Endometrial microvascular endothelial cells (primary cell): ENCODE measurements around the gene SLC16A10. TPM values are rescaled to one million over a fixed set of nuclear protein-coding genes. Genes with fewer than 3 reads are reported as not detected.
"Not testable (repeated sequence)": the region's sequence is repeated elsewhere in the genome, so short reads cannot be mapped to it uniquely, and the experiment has no call there.

Experiments used
- in situ Hi-C: cut with HindIII; loops from 2 replicates; pipeline ENCODE4 v1.10.0; 2017; ENCODE audit warnings: low sequenced_read_pairs, low pct_unique_long_range_greater_than_20kb; ENCODE audit errors: inconsistent ontology term
- total RNA-seq: library from RNA; depleted of rRNA; stranded (reverse); fragments of >200 nt; gene quantifications from one replicate; pipeline ENCODE4 v1.2.3, GENCODE V29; 2015; ENCODE audit errors: inconsistent ontology term

The SLC16A10 gene
- total RNA-seq, 1 donor from 2014 or later: not detected

- in situ Hi-C loops: no loop called here
These were observed 34.6 kb downstream of the SLC16A10 start for GRCh38 chr6:111121789-111122350.

GRCh38 chr6:111122458-111123286 lies 35.4 kb downstream of the SLC16A10 start:
- in situ Hi-C loops: no loop called here

GRCh38 chr6:111124406-111124805 lies 37.1 kb downstream of the SLC16A10 start:
- in situ Hi-C loops: no loop called here

GRCh38 chr6:111129013-111129412 lies 41.7 kb downstream of the SLC16A10 start:
- in situ Hi-C loops: no loop called here

- in situ Hi-C loops: not testable (repeated sequence)
These were observed 43.7 kb downstream of the SLC16A10 start for GRCh38 chr6:111131018-111131417.

- in situ Hi-C loops: not testable (repeated sequence)
These were observed 45.4 kb downstream of the SLC16A10 start for GRCh38 chr6:111132669-111133068.

- in situ Hi-C loops: not testable (repeated sequence)
These were observed 47.0 kb downstream of the SLC16A10 start for GRCh38 chr6:111134236-111134869.

GRCh38 chr6:111137489-111138093 lies 50.3 kb downstream of the SLC16A10 start:
- in situ Hi-C loops: not testable (repeated sequence)

GRCh38 chr6:111147440-111147839 lies 60.1 kb downstream of the SLC16A10 start:
- in situ Hi-C loops: no loop called here

- in situ Hi-C loops: no loop called here
These were observed 60.8 kb downstream of the SLC16A10 start for GRCh38 chr6:111148110-111148509.

GRCh38 chr6:111150577-111150976 lies 63.3 kb downstream of the SLC16A10 start:
- in situ Hi-C loops: no loop called here

GRCh38 chr6:111154981-111155380 lies 67.7 kb downstream of the SLC16A10 start:
- in situ Hi-C loops: no loop called here

- in situ Hi-C loops: no loop called here
These were observed 70.1 kb downstream of the SLC16A10 start for GRCh38 chr6:111157412-111157811.

GRCh38 chr6:111159633-111160032 lies 72.3 kb downstream of the SLC16A10 start:
- in situ Hi-C loops: no loop called here

GRCh38 chr6:111161650-111162049 lies 74.3 kb downstream of the SLC16A10 start:
- in situ Hi-C loops: no loop called here

- in situ Hi-C loops: no loop called here
These were observed 75.2 kb downstream of the SLC16A10 start for GRCh38 chr6:111162504-111162903.

- in situ Hi-C loops: no loop called here
These were observed 84.5 kb downstream of the SLC16A10 start for GRCh38 chr6:111171577-111172400.

- in situ Hi-C loops: no loop called here
These were observed 85.3 kb downstream of the SLC16A10 start for GRCh38 chr6:111172563-111172962.

- in situ Hi-C loops: no loop called here
These were observed 86.0 kb downstream of the SLC16A10 start for GRCh38 chr6:111173341-111173740.
